ENCODE measurements around the gene KIAA1217.

DNA sequence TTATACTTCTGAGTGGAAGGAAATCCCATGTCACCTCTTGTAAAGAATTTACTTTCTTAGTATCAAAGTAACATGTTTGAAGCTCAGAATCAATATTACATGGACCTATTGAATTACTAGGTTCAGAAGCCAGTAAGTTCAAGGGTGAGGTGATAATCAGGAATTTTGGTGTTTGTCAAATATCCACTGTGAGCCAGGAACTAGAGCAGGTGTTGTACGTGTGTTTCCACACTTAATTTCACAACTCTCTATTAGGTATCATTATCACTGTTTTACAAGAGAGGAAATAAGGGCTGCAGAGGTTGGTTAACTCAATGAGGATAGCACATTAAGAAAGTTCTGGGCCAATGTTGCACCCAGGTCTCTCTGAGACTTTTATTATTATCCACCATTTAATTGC, 130.4 kb downstream of the KIAA1217 start:
- TF ChIP-seq, protein P1, sequence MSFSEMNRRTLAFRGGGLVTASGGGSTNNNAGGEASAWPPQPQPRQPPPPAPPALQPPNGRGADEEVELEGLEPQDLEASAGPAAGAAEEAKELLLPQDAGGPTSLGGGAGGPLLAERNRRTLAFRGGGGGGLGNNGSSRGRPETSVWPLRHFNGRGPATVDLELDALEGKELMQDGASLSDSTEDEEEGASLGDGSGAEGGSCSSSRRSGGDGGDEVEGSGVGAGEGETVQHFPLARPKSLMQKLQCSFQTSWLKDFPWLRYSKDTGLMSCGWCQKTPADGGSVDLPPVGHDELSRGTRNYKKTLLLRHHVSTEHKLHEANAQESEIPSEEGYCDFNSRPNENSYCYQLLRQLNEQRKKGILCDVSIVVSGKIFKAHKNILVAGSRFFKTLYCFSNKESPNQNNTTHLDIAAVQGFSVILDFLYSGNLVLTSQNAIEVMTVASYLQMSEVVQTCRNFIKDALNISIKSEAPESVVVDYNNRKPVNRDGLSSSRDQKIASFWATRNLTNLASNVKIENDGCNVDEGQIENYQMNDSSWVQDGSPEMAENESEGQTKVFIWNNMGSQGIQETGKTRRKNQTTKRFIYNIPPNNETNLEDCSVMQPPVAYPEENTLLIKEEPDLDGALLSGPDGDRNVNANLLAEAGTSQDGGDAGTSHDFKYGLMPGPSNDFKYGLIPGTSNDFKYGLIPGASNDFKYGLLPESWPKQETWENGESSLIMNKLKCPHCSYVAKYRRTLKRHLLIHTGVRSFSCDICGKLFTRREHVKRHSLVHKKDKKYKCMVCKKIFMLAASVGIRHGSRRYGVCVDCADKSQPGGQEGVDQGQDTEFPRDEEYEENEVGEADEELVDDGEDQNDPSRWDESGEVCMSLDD (tag by site-specific recombination; IDR thresholded peaks at IDR 0.05) = no peak
- TF ChIP-seq KLF16 (tag by site-specific recombination; IDR thresholded peaks at IDR 0.05) (no peak), ZBTB1 (tag by site-specific recombination; IDR thresholded peaks at IDR 0.05) (no peak), ZNF670 (tag by site-specific recombination; IDR thresholded peaks at IDR 0.05; ENCODE audit: low read depth) (no peak), ZNF175 (tag by site-specific recombination; IDR thresholded peaks at IDR 0.05) (no peak), ZNF221 (tag by site-specific recombination; IDR thresholded peaks at IDR 0.05; ENCODE audit: borderline replicate concordance) (no peak), ZNF791 (tag by site-specific recombination; IDR thresholded peaks at IDR 0.05) (no peak)
- TF ChIP-seq, protein P2, sequence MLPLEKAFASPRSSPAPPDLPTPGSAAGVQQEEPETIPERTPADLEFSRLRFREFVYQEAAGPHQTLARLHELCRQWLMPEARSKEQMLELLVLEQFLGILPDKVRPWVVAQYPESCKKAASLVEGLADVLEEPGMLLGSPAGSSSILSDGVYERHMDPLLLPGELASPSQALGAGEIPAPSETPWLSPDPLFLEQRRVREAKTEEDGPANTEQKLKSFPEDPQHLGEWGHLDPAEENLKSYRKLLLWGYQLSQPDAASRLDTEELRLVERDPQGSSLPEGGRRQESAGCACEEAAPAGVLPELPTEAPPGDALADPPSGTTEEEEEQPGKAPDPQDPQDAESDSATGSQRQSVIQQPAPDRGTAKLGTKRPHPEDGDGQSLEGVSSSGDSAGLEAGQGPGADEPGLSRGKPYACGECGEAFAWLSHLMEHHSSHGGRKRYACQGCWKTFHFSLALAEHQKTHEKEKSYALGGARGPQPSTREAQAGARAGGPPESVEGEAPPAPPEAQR (tag by site-specific recombination; IDR thresholded peaks at IDR 0.05) = no peak
- TF ChIP-seq, protein P3, sequence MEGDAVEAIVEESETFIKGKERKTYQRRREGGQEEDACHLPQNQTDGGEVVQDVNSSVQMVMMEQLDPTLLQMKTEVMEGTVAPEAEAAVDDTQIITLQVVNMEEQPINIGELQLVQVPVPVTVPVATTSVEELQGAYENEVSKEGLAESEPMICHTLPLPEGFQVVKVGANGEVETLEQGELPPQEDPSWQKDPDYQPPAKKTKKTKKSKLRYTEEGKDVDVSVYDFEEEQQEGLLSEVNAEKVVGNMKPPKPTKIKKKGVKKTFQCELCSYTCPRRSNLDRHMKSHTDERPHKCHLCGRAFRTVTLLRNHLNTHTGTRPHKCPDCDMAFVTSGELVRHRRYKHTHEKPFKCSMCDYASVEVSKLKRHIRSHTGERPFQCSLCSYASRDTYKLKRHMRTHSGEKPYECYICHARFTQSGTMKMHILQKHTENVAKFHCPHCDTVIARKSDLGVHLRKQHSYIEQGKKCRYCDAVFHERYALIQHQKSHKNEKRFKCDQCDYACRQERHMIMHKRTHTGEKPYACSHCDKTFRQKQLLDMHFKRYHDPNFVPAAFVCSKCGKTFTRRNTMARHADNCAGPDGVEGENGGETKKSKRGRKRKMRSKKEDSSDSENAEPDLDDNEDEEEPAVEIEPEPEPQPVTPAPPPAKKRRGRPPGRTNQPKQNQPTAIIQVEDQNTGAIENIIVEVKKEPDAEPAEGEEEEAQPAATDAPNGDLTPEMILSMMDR (tag by site-specific recombination; IDR thresholded peaks at IDR 0.05) = no peak
- TF ChIP-seq, protein P4, sequence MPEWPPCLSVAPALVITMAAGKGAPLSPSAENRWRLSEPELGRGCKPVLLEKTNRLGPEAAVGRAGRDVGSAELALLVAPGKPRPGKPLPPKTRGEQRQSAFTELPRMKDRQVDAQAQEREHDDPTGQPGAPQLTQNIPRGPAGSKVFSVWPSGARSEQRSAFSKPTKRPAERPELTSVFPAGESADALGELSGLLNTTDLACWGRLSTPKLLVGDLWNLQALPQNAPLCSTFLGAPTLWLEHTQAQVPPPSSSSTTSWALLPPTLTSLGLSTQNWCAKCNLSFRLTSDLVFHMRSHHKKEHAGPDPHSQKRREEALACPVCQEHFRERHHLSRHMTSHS (tag by site-specific recombination; IDR thresholded peaks at IDR 0.05) = no peak
